ENCODE measurements around the gene GMPR2.

GMPR2 gene

GRCh38 chr14:24268225-24268624 is 35.5 kb downstream of the GMPR2 start:
- DNase-seq = no peak

DNA sequence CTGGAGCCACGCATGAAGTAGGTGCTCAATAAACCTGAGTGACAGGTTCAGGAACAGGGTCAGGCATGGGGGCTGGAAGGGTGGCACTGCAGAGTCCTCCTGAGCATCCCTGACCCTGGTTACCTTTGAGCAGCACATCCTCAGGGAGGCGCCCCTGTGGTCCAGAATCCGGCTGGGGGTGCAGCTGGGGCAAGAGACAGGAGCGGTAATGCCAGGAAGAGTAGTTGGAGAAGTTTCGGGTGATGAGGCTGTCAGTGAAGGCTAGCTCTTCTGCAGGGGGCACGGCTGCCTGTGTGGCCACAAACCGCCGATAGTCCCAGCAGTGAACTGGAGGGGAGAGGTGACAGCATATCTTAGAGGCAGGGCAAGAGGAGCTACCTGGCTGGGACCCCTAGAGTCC is 36.6 kb downstream of the GMPR2 start:
- DNase-seq = no peak

DNA sequence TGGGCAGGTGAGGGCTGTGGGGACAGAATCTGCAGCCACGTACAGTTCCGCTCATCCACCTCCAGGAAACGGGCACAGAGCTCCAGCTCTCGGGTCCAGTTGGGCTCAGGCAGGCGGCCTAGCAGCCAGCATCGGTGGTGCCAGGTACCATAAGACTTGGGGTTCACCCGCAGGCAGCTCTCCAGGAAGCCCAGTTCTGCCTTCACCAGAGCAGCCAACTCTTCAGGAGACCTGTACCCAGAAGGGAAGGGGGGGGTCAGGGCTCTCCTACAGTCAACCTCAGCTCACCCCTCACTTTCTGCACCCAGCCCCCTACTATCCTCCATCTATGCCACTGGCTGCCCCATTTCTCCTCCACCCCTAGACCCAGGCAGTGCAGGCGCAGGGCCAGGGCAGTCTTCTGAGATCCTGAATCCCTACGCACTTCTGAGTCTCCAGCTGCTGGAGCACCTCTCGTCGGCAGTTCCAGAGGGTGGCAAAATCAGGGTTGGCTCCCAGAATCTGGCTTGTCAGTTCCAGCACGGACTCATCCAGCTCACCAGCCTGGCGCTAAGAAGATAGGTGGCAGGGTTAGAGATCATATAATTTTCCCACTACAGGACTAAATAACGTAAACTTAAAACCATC is 37.3 kb downstream of the GMPR2 start:
- DNase-seq = no peak

DNA sequence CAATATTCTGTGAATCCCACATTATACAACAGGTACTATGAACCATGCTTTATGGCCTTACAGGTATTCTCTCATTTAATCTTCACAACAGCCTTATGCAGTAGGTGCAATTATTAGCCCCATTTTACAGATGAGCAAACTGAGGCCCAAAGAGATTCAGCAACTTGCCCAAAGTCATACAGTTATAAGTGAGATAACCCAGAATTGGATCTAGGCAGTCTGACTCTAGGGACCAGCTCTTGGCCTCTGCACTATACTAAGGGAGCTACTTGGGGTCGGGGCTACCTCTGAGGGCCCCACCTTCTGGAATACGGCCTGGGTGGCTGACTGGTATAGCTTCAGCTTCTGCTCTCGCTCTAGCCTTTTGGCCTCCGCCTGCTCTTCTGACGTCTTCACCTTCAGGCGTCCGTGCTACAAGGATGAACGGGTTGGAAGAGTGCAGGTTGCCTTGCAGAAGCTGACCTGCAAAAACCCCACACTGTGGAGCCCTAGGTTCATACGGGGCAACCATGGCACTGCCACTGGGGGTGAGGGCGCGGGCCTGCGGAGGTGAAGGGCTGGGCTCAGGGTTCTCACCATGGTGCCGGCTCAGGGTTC is 37.9 kb downstream of the GMPR2 start:
- DNase-seq = no peak

- peak; percentile 80 to 98 (median 89) for DNase-seq
Measured at GRCh38 chr14:24271134-24271833, 38.6 kb downstream of the GMPR2 start, which contains the start of gene RABGGTA. TSS of gene RABGGTA (minus strand) at chr14:24271597. CDS start at chr14:24271115, 482 bp downstream.

DNA sequence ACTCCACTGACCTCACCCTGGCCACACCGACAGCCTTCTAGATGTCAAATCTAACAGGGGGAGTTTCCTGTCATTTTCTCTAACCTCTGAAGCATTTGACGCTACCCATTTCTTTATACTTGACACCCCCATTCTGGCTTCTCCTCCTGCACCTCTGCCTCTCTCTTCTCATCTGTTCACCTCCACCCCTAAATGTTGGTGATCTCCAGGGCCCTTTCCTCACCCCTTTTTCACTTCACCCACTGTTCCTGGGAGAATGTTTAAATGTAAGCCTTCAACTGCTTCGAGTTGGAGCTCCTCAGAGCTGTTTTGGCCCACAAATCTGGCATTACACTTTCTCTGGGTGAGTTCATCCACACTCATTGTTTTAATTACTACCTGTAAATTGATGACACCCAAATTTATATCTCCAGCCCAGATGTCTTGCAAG is 39.1 kb downstream of the GMPR2 start:
- no peak for DNase-seq

GRCh38 chr14:24272467-24272866 is 39.7 kb downstream of the GMPR2 start:
- DNase-seq = no peak

DNA sequence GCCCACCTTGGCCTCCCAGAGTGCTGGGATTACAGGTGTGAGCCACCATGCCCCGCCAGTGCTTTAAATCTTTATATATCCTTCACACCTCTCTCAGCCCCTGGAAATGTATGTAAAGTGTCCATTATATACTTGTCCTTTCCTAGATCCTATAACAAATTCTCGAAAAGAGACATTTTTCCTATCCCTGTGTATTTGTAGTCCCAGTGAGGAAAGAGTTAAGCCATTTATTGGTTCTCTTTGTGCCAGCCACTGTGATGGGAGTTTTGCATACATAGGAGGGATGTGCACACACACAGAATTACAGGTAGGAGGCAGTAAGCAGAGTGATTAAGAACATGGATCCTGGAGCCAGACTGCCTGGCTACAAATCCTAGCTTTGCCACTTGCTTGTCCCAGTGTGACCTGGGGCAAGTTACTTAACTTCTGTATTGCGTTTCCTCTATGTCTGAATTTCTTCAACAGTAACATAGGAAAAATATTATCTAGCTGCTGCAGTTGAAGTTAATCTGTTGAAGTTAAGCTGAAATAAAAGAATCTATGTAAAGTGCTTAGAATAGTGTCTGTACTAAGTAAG is 40.8 kb downstream of the GMPR2 start:
- DNase-seq = peak in 1 of 5 experiments; percentile 39

GRCh38 chr14:24274101-24274543 is 41.4 kb downstream of the GMPR2 start:
- peak in 4 of 5 experiments; percentile 16 to 75 (median 18) for DNase-seq

- DNase-seq = no peak
Measured at GRCh38 chr14:24277071-24277470, 44.3 kb downstream of the GMPR2 start.

GRCh38 chr14:24277606-24278321 is 45.0 kb downstream of the GMPR2 start:
- DNase-seq = no peak

DNA sequence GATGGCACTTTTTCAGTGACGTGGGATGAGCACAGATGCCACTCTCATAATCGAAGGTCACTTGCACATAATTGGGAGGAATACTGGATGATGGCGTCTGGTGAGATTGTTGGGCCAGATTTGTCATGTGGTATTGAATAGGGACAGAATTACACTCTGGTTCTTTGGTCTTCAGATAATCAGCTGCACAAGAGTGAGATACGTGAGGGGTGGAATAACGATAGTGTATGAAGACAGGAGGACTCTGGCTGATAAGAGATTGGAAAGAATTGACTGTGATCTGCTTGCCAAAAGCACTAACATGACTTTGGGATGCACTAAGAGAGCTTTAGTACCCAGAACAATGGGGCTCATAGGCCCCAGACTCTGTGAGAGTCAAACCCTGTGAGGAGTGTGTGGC is 45.7 kb downstream of the GMPR2 start:
- no peak for DNase-seq

DNA sequence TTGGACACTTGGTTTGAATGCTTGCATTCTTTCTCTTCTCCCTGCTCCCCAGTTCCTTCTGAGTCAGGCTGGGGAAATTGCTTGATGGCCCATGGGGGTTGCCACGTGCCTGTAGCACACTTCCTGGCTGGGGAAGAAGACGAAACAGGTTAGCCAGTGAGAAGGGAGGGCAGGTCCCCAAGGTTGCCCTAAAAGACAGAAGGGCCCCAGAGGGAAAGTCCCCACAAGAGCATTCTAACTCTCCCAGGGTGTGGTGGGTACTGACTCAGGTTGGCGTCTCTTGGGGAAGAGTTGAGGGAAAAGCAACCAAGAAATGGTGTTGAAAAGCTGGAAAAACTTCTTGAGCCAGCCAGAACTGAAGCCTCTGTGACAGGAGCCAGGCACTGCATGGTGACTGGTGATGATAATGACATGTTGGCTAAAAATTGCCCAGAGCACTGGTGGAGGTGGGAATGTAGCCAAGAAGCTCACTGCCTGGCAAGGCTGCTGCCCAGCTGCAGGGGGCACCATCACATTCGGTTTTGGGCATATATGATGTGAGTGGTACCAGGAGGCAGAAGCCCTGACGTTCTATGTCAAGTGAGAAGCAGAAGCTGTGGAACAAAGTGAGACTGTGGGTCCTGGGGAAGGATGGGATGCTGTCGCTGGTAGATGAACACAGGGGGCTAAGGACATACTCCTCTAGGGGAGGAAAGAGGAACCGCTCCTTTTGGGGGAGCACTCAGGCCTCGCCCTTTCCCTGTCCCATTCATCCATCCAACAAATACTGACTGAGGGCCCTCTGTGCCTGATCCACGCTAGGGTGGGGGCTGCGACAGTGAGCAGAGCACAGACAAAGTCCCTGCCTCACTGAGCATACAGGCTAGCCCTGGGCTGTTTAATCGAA is 46.8 kb downstream of the GMPR2 start:
- peak in 4 of 5 experiments; percentile 25 to 65 (median 38) for DNase-seq

- no peak for DNase-seq
Measured at GRCh38 chr14:24280797-24281460, 48.2 kb downstream of the GMPR2 start.

- no peak for DNase-seq
Measured at GRCh38 chr14:24281636-24282035, 48.9 kb downstream of the GMPR2 start.

GRCh38 chr14:24282736-24283135 is 50.0 kb downstream of the GMPR2 start:
- no peak for DNase-seq

DNA sequence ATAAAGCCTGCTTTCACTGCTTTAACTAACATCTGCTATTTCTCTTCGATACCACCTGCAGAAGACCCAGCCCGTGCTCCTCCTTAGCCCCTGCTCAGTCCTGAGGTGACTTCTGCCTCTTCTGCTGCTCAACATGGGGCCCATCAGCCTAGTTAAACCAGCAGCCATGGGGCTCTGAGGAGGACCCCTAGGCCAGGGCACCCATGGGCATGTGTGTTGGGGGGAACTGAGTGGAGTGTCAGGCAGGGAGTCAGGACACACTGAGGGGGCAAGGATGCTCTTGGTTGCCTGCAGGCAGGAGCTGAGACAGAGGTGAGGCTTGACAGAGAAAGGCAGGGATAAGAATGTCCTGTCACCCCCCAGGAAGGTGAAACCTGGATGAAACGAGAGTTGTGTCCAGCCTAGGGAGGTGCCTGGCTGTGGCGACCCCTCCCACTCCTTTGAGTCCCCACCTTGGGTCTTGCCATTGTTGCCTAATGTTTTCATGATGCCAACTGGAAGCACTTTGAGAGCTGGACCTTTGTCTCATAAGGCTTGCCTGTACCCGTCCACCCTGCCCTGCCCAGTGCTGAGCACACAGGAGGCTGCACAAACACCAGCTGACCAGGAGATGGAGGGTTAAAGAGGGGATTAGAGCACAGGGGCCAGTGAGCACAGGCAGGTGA is 51.2 kb downstream of the GMPR2 start:
- no peak for DNase-seq

DNA sequence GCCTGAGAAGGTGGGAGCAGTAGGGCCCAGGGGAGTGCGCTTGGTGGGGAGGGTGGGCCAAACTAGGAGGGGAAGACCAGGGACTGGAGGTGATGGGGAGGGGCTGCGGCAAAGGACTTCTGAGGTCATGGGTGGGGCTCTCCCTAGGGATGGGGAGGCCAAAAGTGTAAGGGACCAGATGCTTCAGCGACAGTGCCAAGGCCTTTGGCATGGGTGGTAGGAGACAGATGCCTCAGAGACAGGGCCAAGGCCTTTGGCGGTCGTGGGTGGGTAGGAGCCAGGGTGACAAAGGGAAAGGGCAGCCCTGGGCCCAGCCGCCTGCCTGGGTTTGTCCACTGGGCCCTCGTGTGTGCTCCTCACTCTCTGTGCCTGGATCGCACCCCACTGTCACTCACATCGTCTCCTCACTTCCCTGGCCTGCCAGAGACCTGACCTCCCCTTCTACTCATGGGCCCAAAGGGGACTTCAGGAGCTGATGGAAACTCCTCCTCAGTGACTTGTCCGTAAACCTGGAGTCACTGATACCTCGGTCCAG is 51.8 kb downstream of the GMPR2 start:
- DNase-seq = no peak

GRCh38 chr14:24285351-24285750 is 52.6 kb downstream of the GMPR2 start:
- DNase-seq = no peak

DNA sequence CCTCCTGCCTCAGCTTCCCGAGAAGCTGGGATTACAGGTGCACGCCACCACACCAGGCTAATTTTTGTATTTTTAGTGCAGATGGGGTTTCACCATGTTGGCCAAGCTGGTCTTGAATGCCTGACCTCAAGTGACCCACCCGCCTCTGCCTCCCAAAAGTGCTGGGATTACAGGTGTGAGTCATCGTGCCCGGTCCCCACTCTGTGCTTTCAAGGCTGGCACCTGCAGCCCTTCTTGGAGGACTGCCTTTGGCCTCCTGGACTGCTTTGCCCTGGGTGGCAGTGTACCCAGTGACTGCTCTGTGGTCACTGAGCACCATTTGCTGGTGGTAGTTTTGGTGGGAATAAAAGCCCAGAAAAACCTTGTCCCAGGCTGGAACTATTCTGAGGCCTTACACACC is 54.3 kb downstream of the GMPR2 start:
- DNase-seq = no peak

Data from T-helper 2 cell (primary cell).